ENCODE results near the gene PRKCA. TPM values are rescaled to one million over a fixed set of nuclear protein-coding genes. Genes with fewer than 3 reads are reported as not detected.

PRKCA gene
- total and polyA plus RNA-seq, 2 of the 13 experiments (the other 11 are each of a cell fraction or from before 2014, with no cell fraction given), result 18.5 to 21.5 TPM

- no peak overlapping the region for H3K4me2 ChIP-seq (ENCODE audit: low read depth, low read length)
- no peak overlapping the region for H3K9ac ChIP-seq (ENCODE audit: insufficient read depth, low read depth, low read length)
- intact Hi-C loops (cut with micrococcal nuclease; ENCODE audit: unreplicated experiment), result no loop called here
- CTCF ChIA-PET (ENCODE audit: low intra/inter-chr PET ratio, low total read pairs), result no interaction called here
- H3K4me3 ChIP-seq (replicated peaks in 1 of 3; ENCODE audit: insufficient read depth in 1 of 3, low read depth in 2 of 3, low read length in 3 of 3), result no peak overlapping the region
- peaks cover 3% of the 10 kb centered on the region for H3K79me2 ChIP-seq (ENCODE audit: insufficient read depth, low read length)
- no peak for FAIRE-seq
- POLR2A ChIA-PET, result no interaction called here
- no peak for DNase-seq (ENCODE audit: low spot score)
- ATAC-seq, result no peak
- H3K9me3 ChIP-seq (ENCODE audit: low read length), result no peaks in the 10 kb centered on the region
- no peak overlapping the region for H2AFZ ChIP-seq (ENCODE audit: low read length)
- H3K27ac ChIP-seq (ENCODE audit: extremely low read length, insufficient read depth, low read length), result no peak overlapping the region
- in situ Hi-C loops (cut with HindIII; ENCODE audit: extremely low pct_ligation_motif_present, low pct_unique_long_range_greater_than_20kb), result no loop called here
- H3K27me3 ChIP-seq (ENCODE audit: control insufficient read depth in 1 of 2, insufficient read depth in 2 of 2, low read length in 2 of 2), result no peaks in the 10 kb centered on the region
- H3K36me3 ChIP-seq (replicated peaks in 1 of 2; ENCODE audit: control insufficient read depth in 1 of 2, insufficient read depth in 2 of 2, low read length in 2 of 2), result peaks cover 0 to 2% of the 10 kb centered on the region in 2 experiments; a peak in 2 of 5 replicates
- BruUV-seq (replicated peaks), result no TSS peak
- no peaks in the 10 kb centered on the region for H4K20me1 ChIP-seq (ENCODE audit: insufficient read depth, low read length)
- peaks cover 17% of the 10 kb centered on the region for H3K4me1 ChIP-seq (ENCODE audit: insufficient read depth, low read length)
- 97% methylated on average over 4 of the region's 4 CpGs for WGBS (ENCODE audit: low lambda C conversion rate)
- TF ChIP-seq TARDBP (CRISPR knock-in tag; IDR thresholded peaks at IDR 0.05) (no peak), NCOR1 (IDR thresholded peaks at IDR 0.05; ENCODE audit: borderline replicate concordance, low read length) (no peak), PCBP1 (IDR thresholded peaks at IDR 0.05; ENCODE audit: borderline replicate concordance, low read depth, low read length) (no peak), GTF2F1 (IDR thresholded peaks at IDR 0.05; ENCODE audit: low read length) (no peak), FOXJ3 (CRISPR knock-in tag; IDR thresholded peaks at IDR 0.05; ENCODE audit: borderline replicate concordance) (no peak), THAP11 (CRISPR knock-in tag; IDR thresholded peaks at IDR 0.05) (no peak), HOXA9 (CRISPR knock-in tag; IDR thresholded peaks at IDR 0.05; ENCODE audit: borderline replicate concordance) (no peak)
- TF ChIP-seq, protein P1, sequence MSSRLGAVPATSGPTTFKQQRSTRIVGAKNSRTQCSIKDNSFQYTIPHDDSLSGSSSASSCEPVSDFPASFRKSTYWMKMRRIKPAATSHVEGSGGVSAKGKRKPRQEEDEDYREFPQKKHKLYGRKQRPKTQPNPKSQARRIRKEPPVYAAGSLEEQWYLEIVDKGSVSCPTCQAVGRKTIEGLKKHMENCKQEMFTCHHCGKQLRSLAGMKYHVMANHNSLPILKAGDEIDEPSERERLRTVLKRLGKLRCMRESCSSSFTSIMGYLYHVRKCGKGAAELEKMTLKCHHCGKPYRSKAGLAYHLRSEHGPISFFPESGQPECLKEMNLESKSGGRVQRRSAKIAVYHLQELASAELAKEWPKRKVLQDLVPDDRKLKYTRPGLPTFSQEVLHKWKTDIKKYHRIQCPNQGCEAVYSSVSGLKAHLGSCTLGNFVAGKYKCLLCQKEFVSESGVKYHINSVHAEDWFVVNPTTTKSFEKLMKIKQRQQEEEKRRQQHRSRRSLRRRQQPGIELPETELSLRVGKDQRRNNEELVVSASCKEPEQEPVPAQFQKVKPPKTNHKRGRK (CRISPR knock-in tag; IDR thresholded peaks at IDR 0.05), result no peak
Observed at GRCh38 chr17:66525338-66525737, 222.9 kb downstream of the PRKCA start.

DNA sequence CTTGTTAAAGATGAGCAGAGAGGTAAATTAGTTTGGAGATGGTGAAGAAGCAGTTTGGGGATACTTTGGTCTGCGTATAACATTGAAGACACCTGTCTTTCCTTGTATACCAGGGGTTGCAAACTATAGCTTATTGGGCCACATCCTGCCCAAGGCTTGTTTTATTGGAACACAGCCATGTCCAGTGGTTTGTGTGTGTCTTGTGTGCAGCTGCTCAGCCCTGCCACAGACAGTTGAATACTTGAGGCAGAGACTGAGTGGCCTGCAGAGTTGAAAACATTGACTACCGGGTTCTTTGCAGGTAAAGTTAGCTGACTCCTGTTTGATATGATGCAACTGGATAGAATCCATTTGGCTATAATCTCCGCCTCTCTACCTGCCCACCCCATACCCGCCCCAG lies 224.4 kb downstream of the PRKCA start:
- no peak overlapping the region for H3K4me2 ChIP-seq (ENCODE audit: low read depth, low read length)
- no peak overlapping the region for H3K27ac ChIP-seq (ENCODE audit: extremely low read length, insufficient read depth, low read length)
- POLR2A ChIA-PET, result no interaction called here
- H3K9ac ChIP-seq (ENCODE audit: insufficient read depth, low read depth, low read length), result no peak overlapping the region
- no peak overlapping the region for H3K4me3 ChIP-seq (replicated peaks in 1 of 3; ENCODE audit: insufficient read depth in 1 of 3, low read depth in 2 of 3, low read length in 3 of 3)
- no peaks in the 10 kb centered on the region for H3K27me3 ChIP-seq (ENCODE audit: control insufficient read depth in 1 of 2, insufficient read depth in 2 of 2, low read length in 2 of 2)
- CTCF ChIA-PET (ENCODE audit: low intra/inter-chr PET ratio, low total read pairs), result no interaction called here
- peaks cover 0 to 2% of the 10 kb centered on the region in 2 experiments; a peak in 2 of 5 replicates for H3K36me3 ChIP-seq (replicated peaks in 1 of 2; ENCODE audit: control insufficient read depth in 1 of 2, insufficient read depth in 2 of 2, low read length in 2 of 2)
- H3K79me2 ChIP-seq (ENCODE audit: insufficient read depth, low read length), result peaks cover 3% of the 10 kb centered on the region
- ATAC-seq, result no peak
- no peaks in the 10 kb centered on the region for H4K20me1 ChIP-seq (ENCODE audit: insufficient read depth, low read length)
- BruUV-seq (replicated peaks), result no TSS peak
- in situ Hi-C loops (cut with HindIII; ENCODE audit: extremely low pct_ligation_motif_present, low pct_unique_long_range_greater_than_20kb), result no loop called here
- no peak for DNase-seq (ENCODE audit: low spot score)
- FAIRE-seq, result no peak
- H2AFZ ChIP-seq (ENCODE audit: low read length), result no peak overlapping the region
- intact Hi-C loops (cut with micrococcal nuclease; ENCODE audit: unreplicated experiment), result no loop called here
- H3K4me1 ChIP-seq (ENCODE audit: insufficient read depth, low read length), result peaks cover 17% of the 10 kb centered on the region
- WGBS (ENCODE audit: low lambda C conversion rate), result over 99% methylated on average over 4 of the region's 4 CpGs
- no peaks in the 10 kb centered on the region for H3K9me3 ChIP-seq (ENCODE audit: low read length)
- TF ChIP-seq STAG1 (CRISPR knock-in tag; IDR thresholded peaks at IDR 0.05) (no peak), SETDB1 (CRISPR knock-in tag; IDR thresholded peaks at IDR 0.05; ENCODE audit: borderline replicate concordance) (no peak), RERE (CRISPR knock-in tag; IDR thresholded peaks at IDR 0.05; ENCODE audit: low read depth) (no peak), ZNF44 (CRISPR knock-in tag; IDR thresholded peaks at IDR 0.05) (no peak)

Data from HepG2 (cell line).